H9 (cell line): Measurements from ENCODE around the gene ZNF621. TPM values are rescaled to one million over a fixed set of nuclear protein-coding genes. Genes with fewer than 3 reads are reported as not detected.

Experiments
- DNase-seq: peaks from one replicate; pipeline ENCODE4 v3.0.0-alpha.2; 2017
- H2AFZ ChIP-seq: one replicate; pipeline ENCODE4 v1.6.1; 2013; ENCODE audit warnings: mild to moderate bottlenecking, low read length, control low read depth, moderate library complexity
- H2AK5ac ChIP-seq: 2 replicates; pipeline ENCODE4 v1.6.1; 2013; ENCODE audit warnings: low read length, control low read depth, mixed read lengths; ENCODE audit not compliant: insufficient read length
- H2BK120ac ChIP-seq: one replicate; pipeline ENCODE4 v1.6.1; 2013; ENCODE audit warnings: low read depth, mild to moderate bottlenecking, low read length, control low read depth, inconsistent platforms; ENCODE audit not compliant: poor library complexity, severe bottlenecking
- H2BK12ac ChIP-seq: 2 replicates; pipeline ENCODE4 v1.6.1; 2013; ENCODE audit warnings: low read length, control low read depth, mixed read lengths, low read depth; ENCODE audit not compliant: insufficient read length
- H2BK15ac ChIP-seq: 2 replicates; pipeline ENCODE4 v1.6.1; 2013; ENCODE audit warnings: low read depth, low read length, control low read depth
- H2BK20ac ChIP-seq: one replicate; pipeline ENCODE4 v1.6.1; 2013; ENCODE audit warnings: low read depth, mild to moderate bottlenecking, low read length, control low read depth, inconsistent platforms; ENCODE audit not compliant: poor library complexity, severe bottlenecking
- H2BK5ac ChIP-seq: 2 replicates; pipeline ENCODE4 v1.6.1; 2013; ENCODE audit warnings: low read length, control low read depth, mixed read lengths; ENCODE audit not compliant: insufficient read length
- H3K14ac ChIP-seq: 2 replicates; pipeline ENCODE4 v1.6.1; 2013; ENCODE audit warnings: low read length, control low read depth; ENCODE audit not compliant: insufficient read depth
- H3K18ac ChIP-seq: 2 replicates; pipeline ENCODE4 v1.6.1; 2013; ENCODE audit warnings: low read depth, mild to moderate bottlenecking, mixed read lengths, low read length, control low read depth; ENCODE audit not compliant: insufficient read length
- H3K23ac ChIP-seq: 2 replicates; pipeline ENCODE4 v1.6.1; 2013; ENCODE audit warnings: low read length, control low read depth, mixed read lengths, low read depth; ENCODE audit not compliant: insufficient read length
- H3K23me2 ChIP-seq: 2 replicates; pipeline ENCODE4 v1.6.1; 2013; ENCODE audit warnings: low read depth, mild to moderate bottlenecking, mixed read lengths, low read length, control low read depth; ENCODE audit not compliant: insufficient read length, poor library complexity, severe bottlenecking
- H3K27ac ChIP-seq: 2 replicates; pipeline ENCODE4 v1.5.1; 2013; ENCODE audit warnings: low read length, control low read depth, mixed read lengths, low read depth; ENCODE audit not compliant: insufficient read length
- H3K27me3 ChIP-seq: 2 replicates; pipeline ENCODE4 v1.6.1; 2013; ENCODE audit warnings: low read length, control low read depth, inconsistent platforms; ENCODE audit not compliant: insufficient read depth
- H3K4ac ChIP-seq: 2 replicates; pipeline ENCODE4 v1.6.1; 2013; ENCODE audit warnings: low read depth, mild to moderate bottlenecking, control low read depth, inconsistent platforms, low read length, moderate library complexity
- H3K4me1 ChIP-seq: 2 replicates; pipeline ENCODE4 v1.6.1; 2013; ENCODE audit warnings: low read length, control low read depth, inconsistent platforms; ENCODE audit not compliant: insufficient read depth
- H3K4me2 ChIP-seq: 2 replicates; pipeline ENCODE4 v1.6.1; 2013; ENCODE audit warnings: low read length, control low read depth, mixed read lengths; ENCODE audit not compliant: insufficient read length, insufficient read depth
- H3K56ac ChIP-seq: 2 replicates; pipeline ENCODE4 v1.6.1; 2013; ENCODE audit warnings: low read depth, mild to moderate bottlenecking, mixed read lengths, low read length, control low read depth; ENCODE audit not compliant: insufficient read length
- H3K79me1 ChIP-seq: 2 replicates; pipeline ENCODE4 v1.6.1; 2013; ENCODE audit warnings: low read depth, mild to moderate bottlenecking, moderate library complexity, low read length, control low read depth, inconsistent platforms; ENCODE audit not compliant: insufficient read depth, poor library complexity, severe bottlenecking
- H3K79me2 ChIP-seq: 2 replicates; pipeline ENCODE4 v1.6.1; 2013; ENCODE audit warnings: low read length, control low read depth, inconsistent platforms; ENCODE audit not compliant: insufficient read depth
- H3K9ac ChIP-seq: 2 replicates; pipeline ENCODE4 v1.6.1; 2013; ENCODE audit warnings: low read length, control low read depth, mixed read lengths; ENCODE audit not compliant: insufficient read length; ENCODE audit errors: extremely low read depth
- H3K9me3 ChIP-seq: one replicate; pipeline ENCODE4 v1.6.1; 2013; ENCODE audit warnings: low read depth, low read length, inconsistent platforms; ENCODE audit not compliant: control insufficient read depth
- H3T11ph ChIP-seq: one replicate; pipeline ENCODE4 v1.6.1; 2013; ENCODE audit warnings: mild to moderate bottlenecking, low read length, control low read depth, inconsistent platforms
- H4K20me1 ChIP-seq: one replicate; pipeline ENCODE4 v1.6.1; 2013; ENCODE audit not compliant: control insufficient read depth, insufficient read length, insufficient read depth
- H4K5ac ChIP-seq: 2 replicates; pipeline ENCODE4 v1.6.1; 2013; ENCODE audit warnings: low read depth, mild to moderate bottlenecking, mixed read lengths, low read length, control low read depth; ENCODE audit not compliant: insufficient read length
- H4K8ac ChIP-seq: replicated peaks from 2 replicates; pipeline ENCODE4 v1.6.1; 2013; ENCODE audit warnings: low read length, control low read depth, mixed read lengths, low read depth; ENCODE audit not compliant: insufficient read length
- H4K91ac ChIP-seq: 2 replicates; pipeline ENCODE4 v1.6.1; 2013; ENCODE audit warnings: low read depth, mild to moderate bottlenecking, moderate library complexity, mixed read lengths, low read length, control low read depth; ENCODE audit not compliant: insufficient read length
- H3K27ac Mint-ChIP-seq, 3 experiments: 2 replicates in 2 of 3; 3 replicates in 1 of 3; pipeline ENCODE4 v1.8.0; 2020 to 2021; ENCODE audit warnings: mixed read lengths in 3 of 3, mild to moderate bottlenecking in 1 of 3, moderate library complexity in 1 of 3
- H3K27me3 Mint-ChIP-seq: 2 replicates; pipeline ENCODE4 v1.8.0; 2021; ENCODE audit warnings: low read depth, mild to moderate bottlenecking, moderate library complexity, mixed read lengths
- H3K36me3 Mint-ChIP-seq, 3 experiments: 2 replicates in 2 of 3; 3 replicates in 1 of 3; pipeline ENCODE4 v1.8.0; 2020 to 2021; ENCODE audit warnings: low read depth in 3 of 3, mixed read lengths in 3 of 3; ENCODE audit not compliant: insufficient read depth in 1 of 3
- H3K4me1 Mint-ChIP-seq, 2 experiments: 2 replicates each; pipeline ENCODE4 v1.8.0; 2020; ENCODE audit warnings: mixed read lengths in 2 of 2
- H3K4me3 Mint-ChIP-seq, 2 experiments: 2 replicates in 1 of 2; 3 replicates in 1 of 2; pipeline ENCODE4 v1.8.0; 2020 to 2021; ENCODE audit warnings: mild to moderate bottlenecking in 2 of 2, mixed read lengths in 2 of 2, moderate library complexity in 1 of 2
- H3K9me3 Mint-ChIP-seq, 2 experiments: 2 replicates in 1 of 2; 3 replicates in 1 of 2; pipeline ENCODE4 v1.8.0; 2020; ENCODE audit warnings: mild to moderate bottlenecking in 2 of 2, mixed read lengths in 2 of 2, moderate library complexity in 1 of 2
- WGBS: extraction: QIAGEN DNeasy Blood & Tissue Kit; methylation state at CpG from one replicate; pipeline ENCODE4 v1.1.7; 2013; ENCODE audit warnings: missing lambda C conversion rate, low lambda C conversion rate, mixed read lengths; ENCODE audit not compliant: insufficient read length; ENCODE audit errors: extremely low coverage; 5-methylcytosine and 5-hydroxymethylcytosine counted together
- total RNA-seq: library from RNA; stranded (reverse); gene quantifications from 2 replicates; pipeline ENCODE4 v1.2.1, GENCODE V29; 2021
- TF ChIP-seq, protein P1 (sequence below): fragments of 200-600 bp; sonication (generic); conservative IDR thresholded peaks from 3 replicates; pipeline ENCODE4 v1.8.0; 2021; ENCODE audit warnings: antibody characterized with exemption, mild to moderate bottlenecking

ZNF621 gene
- total RNA-seq, 1 experiment from 2014 or later, result 23.8 TPM

DNA sequence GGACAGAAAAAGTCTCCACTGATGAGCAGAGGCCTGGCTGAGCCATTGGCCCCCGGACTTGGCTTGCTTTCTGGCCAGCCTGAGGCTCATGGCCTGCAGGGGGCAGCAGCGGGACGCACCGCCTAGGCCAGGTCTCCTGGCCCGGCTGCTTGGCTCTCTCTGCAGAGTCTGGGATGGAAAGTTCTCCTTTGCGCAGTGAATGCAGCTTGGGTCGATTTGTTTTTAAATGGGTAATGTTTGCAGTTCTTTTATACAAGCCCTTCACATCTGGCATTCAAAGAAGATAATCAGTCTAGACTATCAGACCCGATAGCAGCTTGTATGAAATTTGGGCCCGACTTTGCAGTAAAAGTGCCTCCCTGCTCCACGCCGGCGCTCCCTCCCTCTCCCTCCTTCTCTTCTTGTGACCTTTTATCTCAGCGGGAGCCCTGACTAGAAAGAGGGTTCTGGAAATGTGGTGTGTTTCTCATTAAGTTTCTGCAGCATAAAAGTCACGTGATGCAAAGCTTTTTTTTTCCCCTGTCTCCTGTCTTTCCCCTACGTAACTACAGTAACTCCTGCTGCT lies 59.9 kb downstream of the ZNF621 start:
- peak overlapping the region; percentile 3 to 47; a peak in 3 of 5 replicates for H3K4me3 Mint-ChIP-seq
- no peak overlapping the region for H2BK12ac ChIP-seq

More for the DNA sequence above, 59.9 kb downstream of the ZNF621 start:
- no peak overlapping the region for H3K18ac ChIP-seq
- no peak overlapping the region for H4K91ac ChIP-seq
- no peak overlapping the region for H3K23ac ChIP-seq
- H3K23me2 ChIP-seq, result no peaks in the 10 kb centered on the region
- no peaks in the 10 kb centered on the region for H3K79me1 ChIP-seq
- WGBS, result no CpG with 5 or more reads among the region's 15 CpGs
- H3K27me3 ChIP-seq, result no peaks in the 10 kb centered on the region
- Mint-ChIP-seq H3K27me3 (peaks cover 4% of the 10 kb centered on the region; the same call in 1 of the 2 replicates), H3K27ac (no peak overlapping the region), H3K36me3 (no peaks in the 10 kb centered on the region; a peak in 2 of 7 replicates), H3K9me3 (no peaks in the 10 kb centered on the region; a peak in 2 of 5 replicates), H3K4me1 (peaks cover 36 to 42% of the 10 kb centered on the region in 2 experiments)
- no peak overlapping the region for H2BK120ac ChIP-seq
- H4K8ac ChIP-seq, result no peak overlapping the region
- no peaks in the 10 kb centered on the region for H3K79me2 ChIP-seq
- TF ChIP-seq, protein P1, sequence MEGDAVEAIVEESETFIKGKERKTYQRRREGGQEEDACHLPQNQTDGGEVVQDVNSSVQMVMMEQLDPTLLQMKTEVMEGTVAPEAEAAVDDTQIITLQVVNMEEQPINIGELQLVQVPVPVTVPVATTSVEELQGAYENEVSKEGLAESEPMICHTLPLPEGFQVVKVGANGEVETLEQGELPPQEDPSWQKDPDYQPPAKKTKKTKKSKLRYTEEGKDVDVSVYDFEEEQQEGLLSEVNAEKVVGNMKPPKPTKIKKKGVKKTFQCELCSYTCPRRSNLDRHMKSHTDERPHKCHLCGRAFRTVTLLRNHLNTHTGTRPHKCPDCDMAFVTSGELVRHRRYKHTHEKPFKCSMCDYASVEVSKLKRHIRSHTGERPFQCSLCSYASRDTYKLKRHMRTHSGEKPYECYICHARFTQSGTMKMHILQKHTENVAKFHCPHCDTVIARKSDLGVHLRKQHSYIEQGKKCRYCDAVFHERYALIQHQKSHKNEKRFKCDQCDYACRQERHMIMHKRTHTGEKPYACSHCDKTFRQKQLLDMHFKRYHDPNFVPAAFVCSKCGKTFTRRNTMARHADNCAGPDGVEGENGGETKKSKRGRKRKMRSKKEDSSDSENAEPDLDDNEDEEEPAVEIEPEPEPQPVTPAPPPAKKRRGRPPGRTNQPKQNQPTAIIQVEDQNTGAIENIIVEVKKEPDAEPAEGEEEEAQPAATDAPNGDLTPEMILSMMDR, result peak; percentile 99
- no peak overlapping the region for H3K56ac ChIP-seq
- no peak overlapping the region for H2AK5ac ChIP-seq
- no peak overlapping the region for H3T11ph ChIP-seq
- H2BK15ac ChIP-seq, result no peak overlapping the region
- peaks cover 2% of the 10 kb centered on the region; the same call in 1 of the 2 replicates for H3K4me1 ChIP-seq
- no peaks in the 10 kb centered on the region for H4K20me1 ChIP-seq
- peak overlapping the region; percentile 15 for H3K4me2 ChIP-seq
- H3K9me3 ChIP-seq, result no peaks in the 10 kb centered on the region
- no peak overlapping the region for H3K27ac ChIP-seq
- no peak overlapping the region for H4K5ac ChIP-seq
- no peak overlapping the region for H2BK5ac ChIP-seq
- H2BK20ac ChIP-seq, result no peak overlapping the region
- no peak overlapping the region for H3K4ac ChIP-seq
- no peak overlapping the region for H2AFZ ChIP-seq
- H3K9ac ChIP-seq, result no peak overlapping the region
- DNase-seq, result peak; percentile 84
- H3K14ac ChIP-seq, result no peak overlapping the region
